Epidermal melanocyte (primary cell): ENCODE results near the gene GATD1.
"Not testable (repeated sequence)": the region's sequence is repeated elsewhere in the genome, so short reads cannot be mapped to it uniquely, and the experiment has no call there.

Source experiments
- DNase-seq: peaks from one replicate; pipeline ENCODE4 v3.0.0; 2011; ENCODE audit warnings: low spot score; ENCODE audit not compliant: insufficient read length

GATD1 gene

GRCh38 chr11:764322-765024, 12.8 kb downstream of the GATD1 start:
- DNase-seq: peak; percentile 2

- peak; percentile 3 for DNase-seq
Measured at GRCh38 chr11:763549-764321, 13.6 kb downstream of the GATD1 start.

GRCh38 chr11:763073-763463, 14.2 kb downstream of the GATD1 start:
- peak; percentile 1 for DNase-seq

- DNase-seq: peak; percentile 93
Measured at GRCh38 chr11:762421-763072, 14.7 kb downstream of the GATD1 start.

GRCh38 chr11:761526-762108, 15.7 kb downstream of the GATD1 start:
- peak; percentile 5 for DNase-seq

GRCh38 chr11:760236-760635, 17.1 kb downstream of the GATD1 start:
- peak; percentile 12 for DNase-seq

- DNase-seq: no peak
Measured at GRCh38 chr11:749731-750130, 27.6 kb downstream of the GATD1 start.

- no peak for DNase-seq
Measured at GRCh38 chr11:748007-748359, 29.3 kb downstream of the GATD1 start.

GRCh38 chr11:747158-748006, 29.9 kb downstream of the GATD1 start, which contains the start of gene TALDO1:
Gene TALDO1 (plus strand): TSS chr11:747464. CDS start chr11:747482, 18 bp downstream.
- peak; percentile 84 for DNase-seq

- DNase-seq: no peak
Measured at GRCh38 chr11:746289-747157, 30.8 kb downstream of the GATD1 start.

GRCh38 chr11:745428-745827, 31.9 kb downstream of the GATD1 start:
- no peak for DNase-seq

GRCh38 chr11:742571-743201, 34.6 kb downstream of the GATD1 start:
- no peak for DNase-seq

GRCh38 chr11:742156-742546, 35.1 kb downstream of the GATD1 start:
- no peak for DNase-seq

GRCh38 chr11:737899-738298, 39.4 kb downstream of the GATD1 start:
- not testable (repeated sequence) for DNase-seq

GRCh38 chr11:737366-737765, 39.9 kb downstream of the GATD1 start:
- DNase-seq: no peak

GRCh38 chr11:734541-734940, 42.7 kb downstream of the GATD1 start:
- DNase-seq: not testable (repeated sequence)

GRCh38 chr11:733072-733471, 44.2 kb downstream of the GATD1 start:
- DNase-seq: no peak

GRCh38 chr11:729492-730074, 47.7 kb downstream of the GATD1 start:
- peak; percentile 70 for DNase-seq

GRCh38 chr11:728901-729491, 48.3 kb downstream of the GATD1 start:
- no peak for DNase-seq
